Astrocyte (in vitro differentiated cells and primary cell): Measurements from ENCODE around the gene MOB1B. TPM values are rescaled to one million over a fixed set of nuclear protein-coding genes. Genes with fewer than 3 reads are reported as not detected.

Experiments
- DNase-seq: peaks from one replicate; pipeline ENCODE4 v3.0.0-alpha.2; 2010; ENCODE audit warnings: low read depth
- FAIRE-seq: peaks from 2 replicates; lab custom pipeline; 2011; peaks lifted over from hg19 to GRCh38; lab: Jason Lieb, UNC
- H2AFZ ChIP-seq: 2 replicates; pipeline ENCODE4 v1.6.0; 2012; ENCODE audit warnings: low read depth, low read length, inconsistent platforms
- H3K27ac ChIP-seq: 2 replicates; pipeline ENCODE4 v1.5.1; 2011; ENCODE audit warnings: low read depth, low read length, inconsistent platforms
- H3K27me3 ChIP-seq: 2 replicates; pipeline ENCODE4 v1.6.0; 2011; ENCODE audit warnings: low read length, inconsistent platforms; ENCODE audit not compliant: insufficient read depth
- H3K36me3 ChIP-seq: 2 replicates; pipeline ENCODE4 v1.5.1; 2011; ENCODE audit warnings: low read length, inconsistent platforms; ENCODE audit not compliant: insufficient read depth
- H3K4me1 ChIP-seq: 2 replicates; pipeline ENCODE4 v1.5.1; 2011; ENCODE audit warnings: low read length, inconsistent platforms; ENCODE audit not compliant: insufficient read depth
- H3K4me2 ChIP-seq: 2 replicates; pipeline ENCODE4 v1.6.0; 2012; ENCODE audit warnings: low read length, inconsistent platforms
- H3K4me3 ChIP-seq: 2 replicates; pipeline ENCODE4 v1.5.1; 2011; ENCODE audit warnings: low read depth, mild to moderate bottlenecking, low read length, inconsistent platforms; ENCODE audit not compliant: insufficient read depth
- H3K79me2 ChIP-seq: 2 replicates; pipeline ENCODE4 v1.6.0; 2012; ENCODE audit warnings: mild to moderate bottlenecking, low read length, inconsistent platforms; ENCODE audit not compliant: insufficient read depth
- H3K9ac ChIP-seq: 2 replicates; pipeline ENCODE4 v1.6.0; 2012; ENCODE audit warnings: mild to moderate bottlenecking, low read length, inconsistent platforms
- H3K9me3 ChIP-seq: 2 replicates; pipeline ENCODE4 v1.5.1; 2012; ENCODE audit warnings: low read depth, mild to moderate bottlenecking, low read length, inconsistent platforms; ENCODE audit not compliant: insufficient read depth
- H4K20me1 ChIP-seq: 2 replicates; pipeline ENCODE4 v1.6.0; 2012; ENCODE audit warnings: low read length, inconsistent platforms; ENCODE audit not compliant: insufficient read depth
- H3K27ac Mint-ChIP-seq: one replicate; pipeline ENCODE4 v1.8.0; 2021; ENCODE audit warnings: mild to moderate bottlenecking, mixed read lengths; ENCODE audit not compliant: unreplicated experiment
- H3K27me3 Mint-ChIP-seq: one replicate; pipeline ENCODE4 v1.8.0; 2021; ENCODE audit warnings: low read depth, mixed read lengths; ENCODE audit not compliant: unreplicated experiment
- H3K36me3 Mint-ChIP-seq: one replicate; pipeline ENCODE4 v1.8.0; 2021; ENCODE audit warnings: low read depth, mixed read lengths; ENCODE audit not compliant: unreplicated experiment
- H3K4me1 Mint-ChIP-seq: one replicate; pipeline ENCODE4 v1.8.0; 2021; ENCODE audit warnings: low read depth, mixed read lengths; ENCODE audit not compliant: unreplicated experiment
- H3K4me3 Mint-ChIP-seq: one replicate; pipeline ENCODE4 v1.8.0; 2021; ENCODE audit warnings: mild to moderate bottlenecking, moderate library complexity, mixed read lengths; ENCODE audit not compliant: unreplicated experiment
- H3K9me3 Mint-ChIP-seq: one replicate; pipeline ENCODE4 v1.8.0; 2021; ENCODE audit warnings: mild to moderate bottlenecking, mixed read lengths; ENCODE audit not compliant: unreplicated experiment
- EZH2 ChIP-seq: IDR thresholded peaks from 2 replicates; pipeline ENCODE4 v1.6.1; 2012; ENCODE audit warnings: mild to moderate bottlenecking, low read length, inconsistent platforms; ENCODE audit not compliant: insufficient read depth
- total RNA-seq: library from RNA; stranded (reverse); gene quantifications from 2 replicates; pipeline ENCODE4 v1.2.1, GENCODE V29; 2021
- TF ChIP-seq, protein P1 (sequence below): IDR thresholded peaks from 2 replicates; pipeline ENCODE4 v1.5.1; 2011; ENCODE audit warnings: low read depth, mild to moderate bottlenecking, inconsistent platforms, low read length, moderate library complexity; ENCODE audit not compliant: insufficient read depth

MOB1B gene
- total RNA-seq, 1 donor from 2014 or later = 40.6 TPM

DNA sequence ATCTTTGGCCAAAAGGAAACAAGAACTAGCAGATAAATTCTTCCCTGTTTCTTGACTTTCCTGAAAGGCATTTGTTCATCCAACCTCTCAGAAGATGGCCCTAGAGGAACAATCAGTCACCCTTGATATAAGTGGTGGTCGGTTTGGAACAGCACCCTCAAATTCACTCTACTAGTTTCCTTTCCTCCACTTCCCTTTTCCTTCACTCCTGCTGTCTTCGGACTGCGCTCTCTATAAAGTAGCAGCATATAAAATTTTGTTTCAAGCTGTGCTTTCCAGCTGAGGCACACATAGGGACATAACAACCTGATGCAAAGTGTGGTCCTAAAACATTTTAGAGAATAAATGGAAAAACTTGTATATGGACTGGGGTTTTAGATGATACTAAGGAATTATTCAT, 29.0 kb upstream of the MOB1B start:
- Histone ChIP-seq H3K79me2 (no peaks in the 10 kb centered on the region), H4K20me1 (no peaks in the 10 kb centered on the region), H3K9me3 (no peaks in the 10 kb centered on the region), H3K4me2 (no peak overlapping the region), H3K9ac (no peak overlapping the region), H2AFZ (no peak overlapping the region), H3K4me1 (no peaks in the 10 kb centered on the region), H3K4me3 (no peak overlapping the region), H3K27ac (no peak overlapping the region), H3K36me3 (no peaks in the 10 kb centered on the region), H3K27me3 (no peaks in the 10 kb centered on the region)
- FAIRE-seq = no peak
- H3K27me3 Mint-ChIP-seq = peaks cover 2% of the 10 kb centered on the region
- no peak overlapping the region for H3K4me3 Mint-ChIP-seq
- H3K36me3 Mint-ChIP-seq = no peaks in the 10 kb centered on the region
- no peak overlapping the region for H3K27ac Mint-ChIP-seq
- H3K4me1 Mint-ChIP-seq = no peaks in the 10 kb centered on the region
- TF ChIP-seq, protein P1, sequence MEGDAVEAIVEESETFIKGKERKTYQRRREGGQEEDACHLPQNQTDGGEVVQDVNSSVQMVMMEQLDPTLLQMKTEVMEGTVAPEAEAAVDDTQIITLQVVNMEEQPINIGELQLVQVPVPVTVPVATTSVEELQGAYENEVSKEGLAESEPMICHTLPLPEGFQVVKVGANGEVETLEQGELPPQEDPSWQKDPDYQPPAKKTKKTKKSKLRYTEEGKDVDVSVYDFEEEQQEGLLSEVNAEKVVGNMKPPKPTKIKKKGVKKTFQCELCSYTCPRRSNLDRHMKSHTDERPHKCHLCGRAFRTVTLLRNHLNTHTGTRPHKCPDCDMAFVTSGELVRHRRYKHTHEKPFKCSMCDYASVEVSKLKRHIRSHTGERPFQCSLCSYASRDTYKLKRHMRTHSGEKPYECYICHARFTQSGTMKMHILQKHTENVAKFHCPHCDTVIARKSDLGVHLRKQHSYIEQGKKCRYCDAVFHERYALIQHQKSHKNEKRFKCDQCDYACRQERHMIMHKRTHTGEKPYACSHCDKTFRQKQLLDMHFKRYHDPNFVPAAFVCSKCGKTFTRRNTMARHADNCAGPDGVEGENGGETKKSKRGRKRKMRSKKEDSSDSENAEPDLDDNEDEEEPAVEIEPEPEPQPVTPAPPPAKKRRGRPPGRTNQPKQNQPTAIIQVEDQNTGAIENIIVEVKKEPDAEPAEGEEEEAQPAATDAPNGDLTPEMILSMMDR = no peak
- TF ChIP-seq EZH2 = no peak
- no peaks in the 10 kb centered on the region for H3K9me3 Mint-ChIP-seq
- DNase-seq = no peak

DNA sequence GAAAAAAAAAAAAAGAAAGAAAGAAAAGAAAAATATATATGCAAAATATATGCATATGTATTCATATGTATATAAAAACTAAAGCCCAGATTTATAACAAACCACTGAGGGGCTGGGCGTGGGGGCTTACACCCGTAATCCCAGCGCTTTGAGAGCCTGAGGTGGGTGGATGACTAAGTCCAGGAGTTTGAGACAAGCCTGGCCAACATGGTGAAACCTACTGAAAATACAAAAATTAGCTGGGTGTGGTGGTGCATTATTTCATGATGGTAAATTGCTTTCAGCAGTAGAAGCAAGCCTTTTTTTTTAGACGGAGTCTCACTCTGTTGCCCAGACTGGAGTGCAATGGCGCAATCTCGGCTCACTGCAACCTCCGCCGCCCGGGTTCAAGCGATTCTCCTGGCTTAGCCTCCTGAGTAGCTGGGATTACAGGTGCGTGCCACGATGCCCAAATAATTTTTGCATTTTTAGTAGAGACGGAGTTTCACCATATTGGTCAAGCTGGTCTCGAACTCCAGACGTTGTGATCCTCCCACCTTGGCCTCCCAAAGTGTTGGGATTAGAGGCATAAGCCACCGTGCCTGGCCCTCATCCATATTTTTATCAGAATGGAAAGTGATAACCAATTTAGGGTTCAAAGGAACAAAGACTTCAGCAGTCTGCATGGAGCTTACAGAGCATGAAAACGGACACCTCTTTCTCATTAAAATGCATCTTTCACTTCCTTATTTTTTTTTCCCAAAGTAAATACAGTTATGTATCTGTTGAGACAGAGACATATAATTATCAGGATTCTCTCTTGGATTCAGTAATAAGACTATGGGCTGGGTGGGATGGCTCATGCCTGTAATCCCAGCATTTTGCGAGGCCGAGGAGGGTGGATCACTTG, 27.7 kb upstream of the MOB1B start:
- Mint-ChIP-seq H3K4me3 (no peak overlapping the region), H3K27me3 (peaks cover 2% of the 10 kb centered on the region), H3K9me3 (no peaks in the 10 kb centered on the region), H3K4me1 (no peaks in the 10 kb centered on the region), H3K27ac (no peak overlapping the region), H3K36me3 (no peaks in the 10 kb centered on the region)
- Histone ChIP-seq H4K20me1 (no peaks in the 10 kb centered on the region), H3K4me1 (no peaks in the 10 kb centered on the region), H3K9me3 (no peaks in the 10 kb centered on the region), H2AFZ (no peak overlapping the region), H3K9ac (no peak overlapping the region), H3K79me2 (no peaks in the 10 kb centered on the region), H3K27ac (no peak overlapping the region), H3K4me3 (no peak overlapping the region), H3K4me2 (no peak overlapping the region), H3K27me3 (no peaks in the 10 kb centered on the region), H3K36me3 (no peaks in the 10 kb centered on the region)
- FAIRE-seq (no peak), DNase-seq (no peak)
- TF ChIP-seq EZH2 = no peak
- TF ChIP-seq, protein P1 = no peak

DNA sequence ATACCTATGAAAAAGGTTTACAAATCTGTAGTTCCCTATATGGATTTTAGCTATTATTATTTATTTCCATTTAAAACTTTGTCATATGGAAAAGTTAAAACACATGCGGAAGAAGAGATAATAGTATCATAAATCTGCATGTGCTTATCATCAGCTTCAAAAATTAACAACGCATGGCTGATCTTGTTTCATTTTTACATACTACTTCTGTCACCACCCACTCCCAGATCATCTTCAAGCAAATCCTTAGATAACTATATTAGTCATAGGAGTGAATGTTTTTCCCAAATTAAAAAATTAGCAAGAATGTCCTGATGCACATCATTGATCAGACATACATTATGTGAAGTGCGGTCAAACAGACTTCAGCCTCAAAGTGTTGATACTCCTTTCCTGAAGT, 24.6 kb upstream of the MOB1B start:
- H3K4me1 Mint-ChIP-seq = no peaks in the 10 kb centered on the region
- no peak for DNase-seq
- H3K27ac Mint-ChIP-seq = no peak overlapping the region
- no peak overlapping the region for H3K4me3 Mint-ChIP-seq
- FAIRE-seq = no peak
- H3K4me2 ChIP-seq = no peak overlapping the region
- H3K79me2 ChIP-seq = no peaks in the 10 kb centered on the region
- H3K36me3 Mint-ChIP-seq = no peaks in the 10 kb centered on the region
- H2AFZ ChIP-seq = no peak overlapping the region
- H3K9me3 ChIP-seq = no peaks in the 10 kb centered on the region
- no peaks in the 10 kb centered on the region for H3K27me3 ChIP-seq
- H4K20me1 ChIP-seq = no peaks in the 10 kb centered on the region
- H3K4me1 ChIP-seq = no peaks in the 10 kb centered on the region
- no peak overlapping the region for H3K9ac ChIP-seq
- no peak overlapping the region for H3K4me3 ChIP-seq
- H3K36me3 ChIP-seq = no peaks in the 10 kb centered on the region
- H3K27ac ChIP-seq = no peak overlapping the region
- no peaks in the 10 kb centered on the region for H3K9me3 Mint-ChIP-seq
- peaks cover 2% of the 10 kb centered on the region for H3K27me3 Mint-ChIP-seq
- TF ChIP-seq, protein P1 = no peak
- TF ChIP-seq EZH2 = no peak
